Measurements from ENCODE around the gene NBR1.

DNA sequence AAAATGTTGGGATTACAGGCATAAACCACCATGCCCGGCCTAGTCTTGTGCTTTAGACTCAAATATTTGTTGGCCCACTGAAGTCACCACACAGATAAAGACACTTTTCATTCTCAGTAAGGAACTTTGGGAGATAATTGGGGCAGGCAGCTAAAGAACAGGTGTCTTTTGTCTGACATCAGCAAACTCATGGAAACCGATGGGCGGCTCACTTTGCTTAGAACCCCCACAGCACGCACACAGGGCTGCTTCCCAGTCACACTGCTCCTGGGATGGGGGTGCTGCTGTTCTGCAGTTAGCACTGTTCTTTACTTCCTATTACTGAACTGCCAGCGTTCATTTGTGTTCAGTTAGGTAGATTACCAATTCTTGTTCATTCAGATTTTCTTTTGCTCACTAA lies 27.8 kb upstream of the NBR1 start:
- TF ChIP-seq, protein P1, sequence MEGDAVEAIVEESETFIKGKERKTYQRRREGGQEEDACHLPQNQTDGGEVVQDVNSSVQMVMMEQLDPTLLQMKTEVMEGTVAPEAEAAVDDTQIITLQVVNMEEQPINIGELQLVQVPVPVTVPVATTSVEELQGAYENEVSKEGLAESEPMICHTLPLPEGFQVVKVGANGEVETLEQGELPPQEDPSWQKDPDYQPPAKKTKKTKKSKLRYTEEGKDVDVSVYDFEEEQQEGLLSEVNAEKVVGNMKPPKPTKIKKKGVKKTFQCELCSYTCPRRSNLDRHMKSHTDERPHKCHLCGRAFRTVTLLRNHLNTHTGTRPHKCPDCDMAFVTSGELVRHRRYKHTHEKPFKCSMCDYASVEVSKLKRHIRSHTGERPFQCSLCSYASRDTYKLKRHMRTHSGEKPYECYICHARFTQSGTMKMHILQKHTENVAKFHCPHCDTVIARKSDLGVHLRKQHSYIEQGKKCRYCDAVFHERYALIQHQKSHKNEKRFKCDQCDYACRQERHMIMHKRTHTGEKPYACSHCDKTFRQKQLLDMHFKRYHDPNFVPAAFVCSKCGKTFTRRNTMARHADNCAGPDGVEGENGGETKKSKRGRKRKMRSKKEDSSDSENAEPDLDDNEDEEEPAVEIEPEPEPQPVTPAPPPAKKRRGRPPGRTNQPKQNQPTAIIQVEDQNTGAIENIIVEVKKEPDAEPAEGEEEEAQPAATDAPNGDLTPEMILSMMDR (IDR thresholded peaks at IDR 0.05) = no peak
- no peak for TF ChIP-seq POLR2A (IDR thresholded peaks at IDR 0.05)
